Skeletal muscle cell (primary cell): Measurements from ENCODE around the gene ENAH.
"Not testable (repeated sequence)": the region's sequence is repeated elsewhere in the genome, so short reads cannot be mapped to it uniquely, and the experiment has no call there.

Source experiments
- DNase-seq: peaks from one replicate; pipeline ENCODE4 v3.0.0-alpha.2; 2010; ENCODE audit warnings: low read depth
- H3K4me3 ChIP-seq: 2 replicates; pipeline ENCODE4 v1.5.1; 2011; ENCODE audit warnings: low read depth, mild to moderate bottlenecking, control low read depth, low read length, moderate library complexity

The ENAH gene

GRCh38 chr1:225483818-225484656 lies 168.9 kb downstream of the ENAH start:
- H3K4me3 ChIP-seq, result no peak overlapping the region
- DNase-seq, result no peak

- H3K4me3 ChIP-seq, result no peak overlapping the region
- no peak for DNase-seq
Observed at GRCh38 chr1:225482421-225482950, 170.4 kb downstream of the ENAH start.

GRCh38 chr1:225481738-225482137 lies 171.2 kb downstream of the ENAH start:
- no peak for DNase-seq
- no peak overlapping the region for H3K4me3 ChIP-seq

DNA sequence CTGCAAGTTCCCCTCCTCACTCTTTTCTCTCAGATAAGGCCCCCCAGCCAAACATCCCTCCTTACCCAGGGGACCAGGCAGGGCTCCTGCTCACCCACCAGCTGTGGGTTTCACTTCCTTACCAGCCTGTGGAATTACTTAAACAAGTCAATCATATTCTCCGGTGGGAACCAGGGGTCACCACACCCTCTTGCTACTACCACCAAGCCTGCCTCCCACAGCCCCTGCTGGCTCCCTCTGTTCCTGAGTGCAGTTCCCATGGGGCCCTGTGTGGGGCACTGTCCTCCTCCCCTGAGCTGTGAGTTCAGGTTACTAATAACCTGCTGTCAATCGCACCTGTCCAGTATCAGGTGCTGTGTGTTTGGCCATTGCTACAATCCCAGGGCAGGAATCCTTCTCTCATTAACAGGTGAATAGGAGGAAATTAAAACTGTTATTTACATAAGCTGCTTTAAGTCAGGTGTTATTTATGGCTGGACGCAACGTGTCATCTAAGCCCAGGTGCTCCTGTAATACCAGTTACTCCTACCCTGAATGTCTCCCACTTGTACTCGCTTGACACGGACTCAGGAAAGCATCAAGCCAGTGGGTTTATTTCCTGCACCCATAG lies 172.0 kb downstream of the ENAH start:
- no peak for DNase-seq
- H3K4me3 ChIP-seq, result no peak overlapping the region

DNA sequence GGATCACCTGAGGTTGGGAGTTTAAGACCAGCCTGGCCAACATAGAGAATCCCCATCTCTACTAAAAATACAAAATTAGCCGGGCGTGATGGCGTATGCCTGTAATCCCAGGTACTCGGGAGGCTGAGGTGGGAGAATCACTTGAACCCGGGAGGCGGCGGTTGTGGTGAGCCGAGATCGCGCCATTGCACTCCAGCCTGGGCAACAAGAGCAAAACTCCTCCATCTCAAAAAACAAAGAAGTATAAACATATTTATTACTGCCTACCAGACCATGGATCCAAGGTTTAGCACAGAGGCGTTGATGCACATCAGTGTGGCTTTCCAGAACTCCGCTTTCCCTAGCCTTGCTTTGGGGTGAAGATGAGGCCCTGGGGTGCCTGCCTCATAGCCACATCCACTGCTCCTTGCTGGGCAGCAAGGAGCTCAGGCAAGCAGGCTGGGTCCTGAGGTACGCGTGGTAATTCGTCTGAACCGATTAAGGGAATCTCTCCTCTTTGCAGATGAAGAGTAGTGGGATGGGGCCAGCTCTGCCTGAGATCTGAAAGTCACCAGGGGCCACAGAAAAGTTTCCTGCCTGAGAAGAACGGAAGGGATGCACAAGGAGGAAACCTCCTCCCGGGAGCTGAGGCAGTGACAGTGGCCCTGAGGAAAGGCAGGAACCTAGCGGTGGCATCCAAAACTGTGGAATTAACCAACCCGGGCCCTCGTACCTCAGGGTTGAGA lies 172.8 kb downstream of the ENAH start:
- no peak for DNase-seq
- H3K4me3 ChIP-seq, result no peak overlapping the region

- no peak overlapping the region for H3K4me3 ChIP-seq
- DNase-seq, result no peak
Observed at GRCh38 chr1:225479341-225479740, 173.6 kb downstream of the ENAH start.

GRCh38 chr1:225477296-225477911 lies 175.5 kb downstream of the ENAH start:
- H3K4me3 ChIP-seq, result no peak overlapping the region
- DNase-seq, result no peak

- DNase-seq, result no peak
- H3K4me3 ChIP-seq, result no peak overlapping the region
Observed at GRCh38 chr1:225476538-225476988, 176.4 kb downstream of the ENAH start.

DNA sequence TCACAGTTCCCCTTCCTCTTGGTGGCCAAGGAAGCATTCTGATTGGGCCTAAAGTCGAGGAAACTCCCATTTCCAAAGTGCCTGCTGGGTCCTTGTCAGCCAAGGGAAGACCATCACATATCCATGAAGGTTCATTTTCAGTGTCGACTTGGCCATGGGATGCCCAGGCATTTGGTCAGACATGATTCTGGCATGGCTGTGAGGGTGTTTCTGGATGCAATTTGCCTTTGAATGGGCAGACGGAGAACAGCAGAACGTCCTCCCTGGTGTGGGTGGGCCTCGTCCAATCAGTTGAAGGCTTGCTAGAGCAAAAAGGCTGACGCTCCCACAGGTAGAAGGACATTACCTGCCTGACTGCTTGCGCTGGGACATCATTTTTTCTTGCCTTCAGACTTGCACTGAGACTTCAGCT lies 176.8 kb downstream of the ENAH start:
- no peak for DNase-seq
- no peak overlapping the region for H3K4me3 ChIP-seq

GRCh38 chr1:225474986-225475820 lies 177.7 kb downstream of the ENAH start:
- DNase-seq, result no peak

GRCh38 chr1:225474439-225474985 lies 178.4 kb downstream of the ENAH start:
- H3K4me3 ChIP-seq, result no peak overlapping the region
- no peak for DNase-seq

More at GRCh38 chr1:225474986-225475820, 177.7 kb downstream of the ENAH start:
- no peak overlapping the region for H3K4me3 ChIP-seq

- not testable (repeated sequence) for H3K4me3 ChIP-seq, DNase-seq
Observed at GRCh38 chr1:225473676-225474438, 179.1 kb downstream of the ENAH start.

GRCh38 chr1:225473266-225473665 lies 179.7 kb downstream of the ENAH start:
- not testable (repeated sequence) for DNase-seq, H3K4me3 ChIP-seq

GRCh38 chr1:225471453-225472301 lies 181.2 kb downstream of the ENAH start:
- no peak overlapping the region for H3K4me3 ChIP-seq
- no peak for DNase-seq

DNA sequence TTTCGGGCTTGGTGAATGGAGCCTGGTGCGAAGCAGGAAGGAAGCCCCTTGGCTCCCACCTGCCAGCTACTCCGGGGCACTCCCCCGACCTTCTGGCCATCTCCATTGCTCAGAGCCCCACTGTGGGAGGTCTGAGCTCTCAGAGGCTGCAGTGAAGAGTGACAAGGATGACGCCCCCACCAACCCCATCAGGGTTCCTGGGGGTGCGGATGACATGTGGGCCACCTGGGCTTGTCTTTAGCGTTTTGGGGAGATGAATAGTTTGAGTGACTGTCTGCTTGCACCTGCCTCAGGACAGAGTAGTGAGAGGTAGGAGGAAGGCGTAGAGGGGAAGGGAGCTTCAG lies 181.8 kb downstream of the ENAH start:
- H3K4me3 ChIP-seq, result no peak overlapping the region
- DNase-seq, result no peak

- no peak overlapping the region for H3K4me3 ChIP-seq
- no peak for DNase-seq
Observed at GRCh38 chr1:225470211-225471108, 182.5 kb downstream of the ENAH start.
